Suprapubic skin (tissue), 4 donors: Measurements from ENCODE around the gene TMEM80. TPM values are rescaled to one million over a fixed set of nuclear protein-coding genes. Genes with fewer than 3 reads are reported as not detected.

Source experiments
- DNase-seq, 2 donors: peaks; one replicate each; pipeline ENCODE4 v3.0.0-alpha.2; 2019; ENCODE audit warnings: low spot score in 2 of 2
- H3K27ac ChIP-seq: fragments of 200-600 bp; sonication (generic); one replicate; pipeline ENCODE4 v1.5.1; 2019
- H3K27me3 ChIP-seq: fragments of 200-600 bp; sonication (generic); one replicate; pipeline ENCODE4 v1.5.1; 2019
- H3K36me3 ChIP-seq: fragments of 200-600 bp; sonication (generic); one replicate; pipeline ENCODE4 v1.5.1; 2019
- H3K4me1 ChIP-seq: fragments of 200-600 bp; sonication (generic); one replicate; pipeline ENCODE4 v1.5.1; 2019
- H3K4me3 ChIP-seq: fragments of 200-600 bp; sonication (generic); one replicate; pipeline ENCODE4 v1.5.1; 2019; ENCODE audit warnings: mild to moderate bottlenecking
- H3K9me3 ChIP-seq: fragments of 200-600 bp; sonication (generic); one replicate; pipeline ENCODE4 v1.5.1; 2019
- CTCF ChIP-seq, 2 donors: fragments of 200-600 bp in 1 of 2; fragments of 450-650 bp in 1 of 2; sonication (generic) in 1 of 2; IDR thresholded peaks; one replicate each; pipeline ENCODE4 v1.5.1; 2016 to 2019; ENCODE audit warnings: antibody characterized with exemption in 2 of 2, mild to moderate bottlenecking in 1 of 2, moderate library complexity in 1 of 2
- EP300 ChIP-seq: sonication (generic); formaldehyde crosslinking; IDR thresholded peaks from one replicate; pipeline ENCODE4 v1.6.1; 2017; ENCODE audit warnings: antibody characterized with exemption
- POLR2A ChIP-seq, 2 donors: fragments of 450-650 bp; IDR thresholded peaks; one replicate each; pipeline ENCODE4 v1.6.1; 2017; ENCODE audit warnings: antibody characterized with exemption in 2 of 2, mild to moderate bottlenecking in 2 of 2, moderate library complexity in 2 of 2
- POLR2AphosphoS5 ChIP-seq, 3 donors: sonication (generic); formaldehyde crosslinking; IDR thresholded peaks; one replicate each; pipeline ENCODE4 v1.6.1; 2017; ENCODE audit warnings: antibody characterized with exemption in 3 of 3
- WGBS: methylation state at CpG from one replicate; pipeline ENCODE4 v1.1.5; 2018; 5-methylcytosine and 5-hydroxymethylcytosine counted together
- total RNA-seq, 4 donors: library from RNA; depleted of rRNA; stranded (reverse); fragments of >200 nt; gene quantifications; one replicate each; pipeline ENCODE4 v1.1.0, GENCODE V29; 2016

The TMEM80 gene
- total RNA-seq, 4 donors from 2014 or later = 31.5 to 53.6 (median 39.1) TPM

- H3K27ac ChIP-seq = no peak overlapping the region
- WGBS = 91% methylated on average over 30 of the region's 30 CpGs
- H3K9me3 ChIP-seq = no peaks in the 10 kb centered on the region
- no peak overlapping the region for H3K4me3 ChIP-seq
- peaks cover 44% of the 10 kb centered on the region for H3K36me3 ChIP-seq
- peaks cover 11% of the 10 kb centered on the region for H3K4me1 ChIP-seq
- no peaks in the 10 kb centered on the region for H3K27me3 ChIP-seq
- DNase-seq = no peak
- TF ChIP-seq POLR2AphosphoS5 (IDR thresholded peaks at IDR 0.05) = no peak
- TF ChIP-seq EP300 = no peak
- TF ChIP-seq POLR2A (IDR thresholded peaks at IDR 0.05) = no peak
- no peak for TF ChIP-seq CTCF (IDR thresholded peaks at IDR 0.05)
These were observed 40.4 kb upstream of the TMEM80 start for GRCh38 chr11:655036-655726.

GRCh38 chr11:656426-656825, 39.2 kb upstream of the TMEM80 start:
- peaks cover 11% of the 10 kb centered on the region for H3K4me1 ChIP-seq
- no peak overlapping the region for H3K27ac ChIP-seq
- 94% methylated on average over 13 of the region's 14 CpGs for WGBS
- no peaks in the 10 kb centered on the region for H3K27me3 ChIP-seq
- no peak for DNase-seq
- no peak for TF ChIP-seq POLR2A (IDR thresholded peaks at IDR 0.05)
- TF ChIP-seq POLR2AphosphoS5 (IDR thresholded peaks at IDR 0.05) = no peak
- TF ChIP-seq EP300 = no peak
- no peak for TF ChIP-seq CTCF (IDR thresholded peaks at IDR 0.05)
- no peak overlapping the region for H3K4me3 ChIP-seq
- peaks cover 41% of the 10 kb centered on the region for H3K36me3 ChIP-seq
- H3K9me3 ChIP-seq = no peaks in the 10 kb centered on the region

- Histone ChIP-seq H3K9me3 (no peaks in the 10 kb centered on the region), H3K4me3 (no peak overlapping the region), H3K4me1 (peaks cover 11% of the 10 kb centered on the region), H3K36me3 (peaks cover 43% of the 10 kb centered on the region), H3K27me3 (no peaks in the 10 kb centered on the region), H3K27ac (no peak overlapping the region)
- 88% methylated on average over 7 of the region's 7 CpGs for WGBS
- no peak for DNase-seq
- no peak for TF ChIP-seq POLR2A (IDR thresholded peaks at IDR 0.05)
- no peak for TF ChIP-seq CTCF (IDR thresholded peaks at IDR 0.05)
- no peak for TF ChIP-seq EP300
- TF ChIP-seq POLR2AphosphoS5 (IDR thresholded peaks at IDR 0.05) = no peak
These were observed 38.8 kb upstream of the TMEM80 start for GRCh38 chr11:656866-657265.

GRCh38 chr11:657691-658126, 37.9 kb upstream of the TMEM80 start:
- Histone ChIP-seq H3K4me3 (no peak overlapping the region), H3K9me3 (no peaks in the 10 kb centered on the region), H3K36me3 (peaks cover 47% of the 10 kb centered on the region), H3K27ac (no peak overlapping the region), H3K4me1 (peaks cover 11% of the 10 kb centered on the region), H3K27me3 (no peaks in the 10 kb centered on the region)
- no peak for DNase-seq
- TF ChIP-seq POLR2A (IDR thresholded peaks at IDR 0.05) = no peak
- no peak for TF ChIP-seq CTCF (IDR thresholded peaks at IDR 0.05)
- no peak for TF ChIP-seq POLR2AphosphoS5 (IDR thresholded peaks at IDR 0.05)
- TF ChIP-seq EP300 = no peak
- WGBS = 95% methylated on average over 10 of the region's 14 CpGs

- WGBS = 86% methylated on average over 16 of the region's 16 CpGs
- H3K27me3 ChIP-seq = no peaks in the 10 kb centered on the region
- no peak for TF ChIP-seq POLR2A (IDR thresholded peaks at IDR 0.05)
- no peak for TF ChIP-seq POLR2AphosphoS5 (IDR thresholded peaks at IDR 0.05)
- no peak for TF ChIP-seq EP300
- TF ChIP-seq CTCF (IDR thresholded peaks at IDR 0.05) = no peak
- no peak for DNase-seq
- H3K4me1 ChIP-seq = peaks cover 11% of the 10 kb centered on the region
- H3K9me3 ChIP-seq = no peaks in the 10 kb centered on the region
- no peak overlapping the region for H3K4me3 ChIP-seq
- peaks cover 38% of the 10 kb centered on the region for H3K36me3 ChIP-seq
- no peak overlapping the region for H3K27ac ChIP-seq
These were observed 36.0 kb upstream of the TMEM80 start for GRCh38 chr11:659532-660085.
